Keratinocyte (primary cell): ENCODE data around the gene DLG2. TPM values are rescaled to one million over a fixed set of nuclear protein-coding genes. Genes with fewer than 3 reads are reported as not detected.

Experiments
- DNase-seq: peaks from one replicate; pipeline ENCODE4 v3.0.0-alpha.2; 2011; ENCODE audit warnings: low read depth, missing footprints, low spot score
- FAIRE-seq: peaks from 2 replicates; lab custom pipeline; 2011; peaks lifted over from hg19 to GRCh38; lab: Jason Lieb, UNC
- H2AFZ ChIP-seq: 2 replicates; pipeline ENCODE4 v1.6.0; 2012; ENCODE audit warnings: low read length, control low read depth, inconsistent platforms; ENCODE audit not compliant: control insufficient read depth
- H3K27ac ChIP-seq: 2 replicates; pipeline ENCODE4 v1.5.1; 2011; ENCODE audit warnings: low read length; ENCODE audit not compliant: control insufficient read depth, insufficient read depth
- H3K27me3 ChIP-seq: 3 replicates; pipeline ENCODE4 v1.6.0; 2011; ENCODE audit warnings: low read length; ENCODE audit not compliant: control insufficient read depth, insufficient read depth; ENCODE audit errors: extremely low read depth
- H3K36me3 ChIP-seq, 2 experiments: 2 replicates in 1 of 2; 3 replicates in 1 of 2; pipeline ENCODE4 v1.5.1; 2011; ENCODE audit warnings: low read length in 2 of 2, mild to moderate bottlenecking in 1 of 2; ENCODE audit not compliant: control insufficient read depth in 2 of 2, insufficient read depth in 2 of 2; ENCODE audit errors: extremely low read depth in 1 of 2
- H3K4me1 ChIP-seq: 3 replicates; pipeline ENCODE4 v1.5.1; 2011; ENCODE audit warnings: low read length; ENCODE audit not compliant: control insufficient read depth, insufficient read depth; ENCODE audit errors: extremely low read depth
- H3K4me2 ChIP-seq: 3 replicates; pipeline ENCODE4 v1.6.0; 2011; ENCODE audit warnings: low read depth, low read length; ENCODE audit not compliant: control insufficient read depth, insufficient read depth; ENCODE audit errors: extremely low read depth
- H3K4me3 ChIP-seq, 3 experiments: fragments of 200-600 bp in 1 of 3; sonication (generic) in 1 of 3; 2 replicates in 2 of 3; 3 replicates in 1 of 3; pipeline ENCODE4 v1.5.1; 2011 to 2016; ENCODE audit warnings: low read length in 3 of 3, mild to moderate bottlenecking in 3 of 3, control low read depth in 2 of 3, inconsistent platforms in 1 of 3, low read depth in 1 of 3, mixed read lengths in 1 of 3, mixed run types in 1 of 3, moderate library complexity in 1 of 3; ENCODE audit not compliant: control insufficient read depth in 2 of 3, insufficient read depth in 2 of 3; ENCODE audit errors: extremely low read depth in 1 of 3
- H3K79me2 ChIP-seq: 2 replicates; pipeline ENCODE4 v1.6.0; 2012; ENCODE audit warnings: low read length; ENCODE audit not compliant: control insufficient read depth, insufficient read depth
- H3K9ac ChIP-seq: 3 replicates; pipeline ENCODE4 v1.6.0; 2011; ENCODE audit warnings: low read length; ENCODE audit not compliant: control insufficient read depth, insufficient read depth; ENCODE audit errors: extremely low read depth
- H3K9me1 ChIP-seq: 3 replicates; pipeline ENCODE4 v1.6.0; 2011; ENCODE audit warnings: low read length; ENCODE audit not compliant: control insufficient read depth, insufficient read depth; ENCODE audit errors: extremely low read depth
- H3K9me3 ChIP-seq: 2 replicates; pipeline ENCODE4 v1.5.1; 2012; ENCODE audit warnings: low read depth, low read length; ENCODE audit not compliant: control insufficient read depth
- H4K20me1 ChIP-seq: 3 replicates; pipeline ENCODE4 v1.6.0; 2011; ENCODE audit warnings: low read length; ENCODE audit not compliant: control insufficient read depth, insufficient read depth; ENCODE audit errors: extremely low read depth
- EZH2 ChIP-seq: IDR thresholded peaks from one replicate; pipeline ENCODE4 v1.6.1; 2012; ENCODE audit warnings: inconsistent platforms, mild to moderate bottlenecking, low read length, moderate library complexity
- dilution Hi-C: fragments of 300-500 bp; cut with MboI; formaldehyde crosslinking; loops from one replicate; pipeline ENCODE4 v1.7.0; 2020; ENCODE audit warnings: low sequenced_read_pairs; ENCODE audit not compliant: extremely low pct_ligation_motif_present
- polyA plus RNA-seq, 5 experiments: library from polyadenylated mRNA; depleted of rRNA in 3 of 5; stranded (reverse) in 3 of 5; stranded (forward) in 1 of 5; unstranded in 1 of 5; fragments of >200 nt; gene quantifications; 1 replicate in 1 of 5; 2 replicates in 3 of 5; 3 replicates in 1 of 5; pipeline versions ENCODE4 v1.2.1 to v1.2.3, GENCODE V29; 2011 to 2012; ENCODE audit warnings: missing spikeins in 2 of 5, low read depth in 1 of 5, low replicate concordance in 1 of 5
- TF ChIP-seq, protein P1 (sequence below), 3 experiments: IDR thresholded peaks in 1 of 3; conservative IDR thresholded peaks in 1 of 3; optimal IDR thresholded peaks in 1 of 3; 2 replicates in 2 of 3; 3 replicates in 1 of 3; pipeline versions ENCODE3 to v1.5.1; 2011; ENCODE audit warnings: low read length in 3 of 3, mild to moderate bottlenecking in 3 of 3, moderate library complexity in 2 of 3, control low read depth in 1 of 3, inconsistent platforms in 1 of 3; ENCODE audit not compliant: insufficient read depth in 2 of 3; ENCODE audit errors: extremely low read depth in 1 of 3

The DLG2 gene
- polyA plus RNA-seq, 1 donor (not counting 4 experiments of a cell fraction or from before 2014, with no cell fraction given): 0.55 TPM

DNA sequence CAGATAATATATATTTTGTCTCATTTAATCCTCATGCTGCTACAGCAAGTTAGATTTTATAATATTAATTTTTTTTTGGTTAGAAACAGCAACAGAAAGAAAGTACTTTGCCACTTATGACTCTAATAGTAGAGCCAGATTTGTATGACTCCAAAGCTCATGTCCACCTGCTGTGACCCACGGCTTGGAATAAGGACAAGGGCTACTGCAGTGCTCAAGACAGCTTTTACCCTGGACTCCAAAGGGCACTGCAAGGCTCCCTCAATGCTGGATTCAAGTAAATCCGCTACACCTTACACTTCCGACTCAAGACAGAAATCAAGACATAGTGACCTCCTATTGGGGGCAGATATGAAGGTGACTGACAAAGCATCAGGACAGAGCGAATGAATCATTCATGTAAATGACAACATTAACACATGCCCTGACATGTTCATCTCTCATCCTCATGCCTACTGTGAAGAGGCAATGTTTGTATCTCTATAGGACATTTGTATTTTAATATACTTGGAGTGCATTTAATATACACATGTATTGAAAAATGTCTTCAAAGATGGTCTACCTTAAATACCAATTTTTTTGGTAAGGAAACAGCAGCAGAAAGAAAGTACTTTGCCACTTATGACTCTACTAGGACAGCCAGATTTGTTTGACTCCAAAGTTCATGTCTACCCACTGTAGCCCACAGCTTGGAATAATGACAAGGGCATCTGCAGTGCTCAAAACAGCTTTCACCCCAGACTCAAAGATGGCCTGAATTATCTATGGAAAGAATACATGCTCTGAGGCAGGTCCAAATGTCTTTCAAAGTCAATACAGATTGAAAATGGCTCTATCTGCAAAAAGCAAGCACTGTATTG lies 1965.4 kb downstream of the DLG2 start:
- Histone ChIP-seq H3K27ac (no peak overlapping the region), H2AFZ (no peak overlapping the region), H3K9ac (no peak overlapping the region), H3K9me1 (no peaks in the 10 kb centered on the region), H3K4me2 (no peak overlapping the region), H3K9me3 (no peaks in the 10 kb centered on the region), H3K36me3 (no peaks in the 10 kb centered on the region), H3K4me1 (no peaks in the 10 kb centered on the region), H3K79me2 (no peaks in the 10 kb centered on the region), H4K20me1 (no peaks in the 10 kb centered on the region), H3K4me3 (no peak overlapping the region), H3K27me3 (no peaks in the 10 kb centered on the region)
- DNase-seq (no peak), FAIRE-seq (peak; percentile 34)
- no peak for TF ChIP-seq EZH2
- TF ChIP-seq, protein P1, sequence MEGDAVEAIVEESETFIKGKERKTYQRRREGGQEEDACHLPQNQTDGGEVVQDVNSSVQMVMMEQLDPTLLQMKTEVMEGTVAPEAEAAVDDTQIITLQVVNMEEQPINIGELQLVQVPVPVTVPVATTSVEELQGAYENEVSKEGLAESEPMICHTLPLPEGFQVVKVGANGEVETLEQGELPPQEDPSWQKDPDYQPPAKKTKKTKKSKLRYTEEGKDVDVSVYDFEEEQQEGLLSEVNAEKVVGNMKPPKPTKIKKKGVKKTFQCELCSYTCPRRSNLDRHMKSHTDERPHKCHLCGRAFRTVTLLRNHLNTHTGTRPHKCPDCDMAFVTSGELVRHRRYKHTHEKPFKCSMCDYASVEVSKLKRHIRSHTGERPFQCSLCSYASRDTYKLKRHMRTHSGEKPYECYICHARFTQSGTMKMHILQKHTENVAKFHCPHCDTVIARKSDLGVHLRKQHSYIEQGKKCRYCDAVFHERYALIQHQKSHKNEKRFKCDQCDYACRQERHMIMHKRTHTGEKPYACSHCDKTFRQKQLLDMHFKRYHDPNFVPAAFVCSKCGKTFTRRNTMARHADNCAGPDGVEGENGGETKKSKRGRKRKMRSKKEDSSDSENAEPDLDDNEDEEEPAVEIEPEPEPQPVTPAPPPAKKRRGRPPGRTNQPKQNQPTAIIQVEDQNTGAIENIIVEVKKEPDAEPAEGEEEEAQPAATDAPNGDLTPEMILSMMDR (optimal IDR thresholded peaks at IDR 0.05 in 1 of 3, IDR thresholded peaks at IDR 0.05 in 1 of 3, conservative IDR thresholded peaks at IDR 0.05 in 1 of 3; ENCODE audit: extremely low read depth in 1 of 3, insufficient read depth in 2 of 3, low read length in 3 of 3): no peak
- dilution Hi-C loops: no loop called here

DNA sequence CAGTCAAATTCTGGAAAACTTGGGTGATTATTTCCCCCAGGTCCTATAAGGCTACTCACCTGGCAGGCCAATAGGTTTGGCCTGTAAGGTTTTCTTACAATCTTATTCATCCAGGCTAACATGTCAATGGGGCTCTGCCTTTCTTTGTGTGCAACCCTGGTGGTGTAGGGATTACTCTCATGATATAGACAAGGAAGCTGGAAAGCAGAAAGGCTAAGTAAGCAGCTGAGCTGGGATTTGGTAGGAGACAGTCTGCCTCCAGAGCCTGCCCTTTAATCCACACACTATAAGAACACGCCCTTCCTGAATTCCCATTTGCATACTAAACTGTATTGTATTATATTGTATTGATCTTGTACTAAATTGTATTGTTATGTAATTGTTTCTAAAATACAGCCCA lies 1967.7 kb downstream of the DLG2 start:
- H3K36me3 ChIP-seq: no peaks in the 10 kb centered on the region
- no peaks in the 10 kb centered on the region for H3K79me2 ChIP-seq
- dilution Hi-C loops: no loop called here
- H3K27me3 ChIP-seq: no peaks in the 10 kb centered on the region
- H3K9ac ChIP-seq: no peak overlapping the region
- no peaks in the 10 kb centered on the region for H4K20me1 ChIP-seq
- FAIRE-seq: no peak
- DNase-seq: no peak
- no peak overlapping the region for H3K4me3 ChIP-seq
- H2AFZ ChIP-seq: no peak overlapping the region
- TF ChIP-seq EZH2: no peak
- TF ChIP-seq, protein P1 (optimal IDR thresholded peaks at IDR 0.05 in 1 of 3, IDR thresholded peaks at IDR 0.05 in 1 of 3, conservative IDR thresholded peaks at IDR 0.05 in 1 of 3; ENCODE audit: extremely low read depth in 1 of 3, insufficient read depth in 2 of 3, low read length in 3 of 3): no peak
- no peaks in the 10 kb centered on the region for H3K9me1 ChIP-seq
- H3K4me1 ChIP-seq: no peaks in the 10 kb centered on the region
- no peak overlapping the region for H3K27ac ChIP-seq
- no peaks in the 10 kb centered on the region for H3K9me3 ChIP-seq
- H3K4me2 ChIP-seq: no peak overlapping the region
